Mesothelial cell of epicardium (in vitro differentiated cells): Measurements from ENCODE around the gene SEC61G. TPM values are rescaled to one million over a fixed set of nuclear protein-coding genes. Genes with fewer than 3 reads are reported as not detected.

Experiments
- DNase-seq, 2 experiments: peaks; one replicate each; pipeline ENCODE4 v3.0.0; 2021; ENCODE audit warnings: low spot score in 2 of 2; ENCODE audit not compliant: unreplicated experiment in 2 of 2
- H3K27ac Mint-ChIP-seq: 2 replicates; pipeline ENCODE4 v1.8.0; 2021; ENCODE audit warnings: mixed read lengths
- H3K27me3 Mint-ChIP-seq: 2 replicates; pipeline ENCODE4 v1.8.0; 2021; ENCODE audit warnings: low read depth, mixed read lengths
- H3K36me3 Mint-ChIP-seq: 2 replicates; pipeline ENCODE4 v1.8.0; 2021; ENCODE audit warnings: mixed read lengths
- H3K4me1 Mint-ChIP-seq: 2 replicates; pipeline ENCODE4 v1.8.0; 2021; ENCODE audit warnings: mixed read lengths
- H3K4me3 Mint-ChIP-seq: 2 replicates; pipeline ENCODE4 v1.8.0; 2021; ENCODE audit warnings: mild to moderate bottlenecking, moderate library complexity, mixed read lengths
- H3K9me3 Mint-ChIP-seq: 2 replicates; pipeline ENCODE4 v1.8.0; 2021; ENCODE audit warnings: mixed read lengths
- total RNA-seq: library from RNA; stranded (reverse); gene quantifications from 3 replicates; pipeline ENCODE4 v1.2.1, GENCODE V29; 2021
- TF ChIP-seq, protein P1 (sequence below): fragments of 200-600 bp; sonication (generic); IDR thresholded peaks from one replicate; pipeline ENCODE4 v1.5.0; 2021; ENCODE audit warnings: antibody characterized with exemption; ENCODE audit not compliant: unreplicated experiment

SEC61G gene
- total RNA-seq, 1 donor from 2014 or later: 106 TPM

DNA sequence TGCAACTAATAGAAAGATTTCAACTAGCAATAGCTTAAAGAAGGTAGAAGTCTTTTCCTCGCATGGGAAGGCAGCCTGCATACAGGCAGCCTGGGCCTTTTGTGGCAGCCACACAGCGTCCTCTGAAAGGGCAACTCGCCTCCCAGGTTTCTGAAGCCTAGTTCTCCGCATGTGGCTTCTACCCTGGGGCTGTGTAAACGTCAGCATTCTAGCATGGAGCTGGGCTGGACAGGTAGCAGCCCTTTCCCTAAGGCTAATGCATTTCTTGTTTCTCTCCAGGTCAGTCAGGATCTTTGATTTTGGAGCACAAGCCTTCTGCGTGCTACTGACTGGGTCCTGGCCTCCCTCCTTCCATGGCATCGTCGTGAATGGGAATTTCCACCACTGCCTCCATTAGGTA is 23.8 kb upstream of the SEC61G start:
- Mint-ChIP-seq H3K4me1 (no peaks in the 10 kb centered on the region), H3K9me3 (no peaks in the 10 kb centered on the region), H3K27ac (no peak overlapping the region), H3K4me3 (no peak overlapping the region), H3K27me3 (peaks cover 8% of the 10 kb centered on the region), H3K36me3 (no peaks in the 10 kb centered on the region)
- TF ChIP-seq, protein P1, sequence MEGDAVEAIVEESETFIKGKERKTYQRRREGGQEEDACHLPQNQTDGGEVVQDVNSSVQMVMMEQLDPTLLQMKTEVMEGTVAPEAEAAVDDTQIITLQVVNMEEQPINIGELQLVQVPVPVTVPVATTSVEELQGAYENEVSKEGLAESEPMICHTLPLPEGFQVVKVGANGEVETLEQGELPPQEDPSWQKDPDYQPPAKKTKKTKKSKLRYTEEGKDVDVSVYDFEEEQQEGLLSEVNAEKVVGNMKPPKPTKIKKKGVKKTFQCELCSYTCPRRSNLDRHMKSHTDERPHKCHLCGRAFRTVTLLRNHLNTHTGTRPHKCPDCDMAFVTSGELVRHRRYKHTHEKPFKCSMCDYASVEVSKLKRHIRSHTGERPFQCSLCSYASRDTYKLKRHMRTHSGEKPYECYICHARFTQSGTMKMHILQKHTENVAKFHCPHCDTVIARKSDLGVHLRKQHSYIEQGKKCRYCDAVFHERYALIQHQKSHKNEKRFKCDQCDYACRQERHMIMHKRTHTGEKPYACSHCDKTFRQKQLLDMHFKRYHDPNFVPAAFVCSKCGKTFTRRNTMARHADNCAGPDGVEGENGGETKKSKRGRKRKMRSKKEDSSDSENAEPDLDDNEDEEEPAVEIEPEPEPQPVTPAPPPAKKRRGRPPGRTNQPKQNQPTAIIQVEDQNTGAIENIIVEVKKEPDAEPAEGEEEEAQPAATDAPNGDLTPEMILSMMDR: no peak
- no peak for DNase-seq

DNA sequence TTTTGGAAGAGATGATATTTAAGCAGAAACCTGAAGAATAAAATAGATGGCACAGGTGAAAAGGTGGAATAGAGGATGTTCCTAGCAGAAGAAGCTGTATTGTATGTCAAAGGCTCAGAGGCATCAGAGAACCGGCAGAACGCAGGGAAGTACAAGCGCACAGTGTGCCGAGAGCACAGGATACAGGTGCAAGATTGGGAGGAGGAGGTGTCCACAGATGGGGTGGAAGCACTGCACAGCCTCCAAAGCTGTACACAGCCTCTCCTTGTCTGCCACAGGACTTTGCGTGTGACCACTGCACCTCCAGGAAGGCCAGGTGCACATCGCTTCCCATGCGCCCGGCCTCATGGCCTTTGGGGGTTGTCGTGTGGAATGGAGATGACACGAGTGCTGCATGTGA is 23.3 kb upstream of the SEC61G start:
- no peaks in the 10 kb centered on the region for H3K36me3 Mint-ChIP-seq
- TF ChIP-seq, protein P1: no peak
- no peak for DNase-seq
- H3K9me3 Mint-ChIP-seq: no peaks in the 10 kb centered on the region
- H3K4me1 Mint-ChIP-seq: no peaks in the 10 kb centered on the region
- no peak overlapping the region for H3K4me3 Mint-ChIP-seq
- H3K27ac Mint-ChIP-seq: no peak overlapping the region
- H3K27me3 Mint-ChIP-seq: peaks cover 8% of the 10 kb centered on the region

DNA sequence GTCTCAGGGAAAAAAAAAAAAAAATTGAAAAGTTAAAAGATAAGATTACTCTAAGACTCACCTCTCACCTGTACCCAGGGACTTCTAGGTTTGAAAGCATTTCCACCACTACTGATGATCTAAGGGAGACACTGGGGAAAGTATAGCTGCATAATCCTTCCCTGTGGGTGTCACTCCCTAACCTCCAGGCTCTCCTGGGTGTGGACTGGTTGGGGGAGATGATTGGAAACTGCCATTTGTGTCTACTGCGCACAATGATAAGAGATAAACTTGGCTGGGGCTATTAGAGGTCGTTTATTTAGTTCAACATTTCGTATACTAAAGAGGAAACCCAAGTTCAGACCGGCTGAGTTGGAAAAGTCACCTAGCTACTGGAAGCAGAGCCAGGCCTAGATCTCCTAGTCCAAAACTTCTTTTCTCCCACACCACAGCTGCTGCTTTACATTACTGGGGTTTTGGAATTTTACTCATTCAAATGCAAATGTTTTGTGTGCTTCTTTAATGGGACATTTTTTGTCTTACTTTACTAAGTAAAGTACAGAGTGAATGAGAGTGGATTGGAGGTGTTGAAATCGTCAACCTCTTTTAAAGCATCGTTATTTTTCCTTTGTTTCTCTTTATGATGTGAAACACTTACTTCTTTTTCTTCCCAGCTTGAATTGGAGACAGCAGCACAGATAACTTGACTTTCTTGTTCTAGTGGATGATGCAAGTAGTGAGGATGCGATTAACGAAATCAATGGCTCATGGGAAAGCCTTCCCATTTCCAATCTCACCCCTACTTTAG is 22.3 kb upstream of the SEC61G start:
- Mint-ChIP-seq H3K9me3 (peaks cover 3% of the 10 kb centered on the region), H3K27ac (no peak overlapping the region), H3K4me3 (no peak overlapping the region), H3K4me1 (no peaks in the 10 kb centered on the region), H3K36me3 (no peaks in the 10 kb centered on the region), H3K27me3 (peaks cover 8% of the 10 kb centered on the region)
- TF ChIP-seq, protein P1: no peak
- no peak for DNase-seq

DNA sequence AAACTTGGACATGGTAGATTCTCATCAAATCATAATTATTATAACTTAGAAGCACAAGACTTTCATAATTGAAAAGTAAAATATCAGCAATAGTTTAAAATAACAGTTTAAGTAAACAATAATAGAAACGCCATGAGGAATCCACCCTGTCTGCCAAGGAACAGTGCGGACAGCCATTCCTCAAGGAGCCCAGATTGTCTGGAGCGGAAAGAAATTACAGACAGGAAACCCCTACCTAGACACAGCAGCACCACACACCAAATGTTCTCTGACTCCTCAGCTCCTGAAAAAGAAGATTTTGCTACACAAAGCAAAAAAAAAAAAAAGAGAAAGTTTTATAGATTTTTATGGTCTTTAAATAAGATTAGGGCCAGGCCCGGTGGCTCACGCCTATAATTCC is 21.5 kb upstream of the SEC61G start:
- H3K27me3 Mint-ChIP-seq: peaks cover 8% of the 10 kb centered on the region
- no peak overlapping the region for H3K4me3 Mint-ChIP-seq
- H3K27ac Mint-ChIP-seq: no peak overlapping the region
- H3K4me1 Mint-ChIP-seq: no peaks in the 10 kb centered on the region
- DNase-seq: no peak
- H3K9me3 Mint-ChIP-seq: peaks cover 7% of the 10 kb centered on the region
- H3K36me3 Mint-ChIP-seq: no peaks in the 10 kb centered on the region
- TF ChIP-seq, protein P1: no peak

DNA sequence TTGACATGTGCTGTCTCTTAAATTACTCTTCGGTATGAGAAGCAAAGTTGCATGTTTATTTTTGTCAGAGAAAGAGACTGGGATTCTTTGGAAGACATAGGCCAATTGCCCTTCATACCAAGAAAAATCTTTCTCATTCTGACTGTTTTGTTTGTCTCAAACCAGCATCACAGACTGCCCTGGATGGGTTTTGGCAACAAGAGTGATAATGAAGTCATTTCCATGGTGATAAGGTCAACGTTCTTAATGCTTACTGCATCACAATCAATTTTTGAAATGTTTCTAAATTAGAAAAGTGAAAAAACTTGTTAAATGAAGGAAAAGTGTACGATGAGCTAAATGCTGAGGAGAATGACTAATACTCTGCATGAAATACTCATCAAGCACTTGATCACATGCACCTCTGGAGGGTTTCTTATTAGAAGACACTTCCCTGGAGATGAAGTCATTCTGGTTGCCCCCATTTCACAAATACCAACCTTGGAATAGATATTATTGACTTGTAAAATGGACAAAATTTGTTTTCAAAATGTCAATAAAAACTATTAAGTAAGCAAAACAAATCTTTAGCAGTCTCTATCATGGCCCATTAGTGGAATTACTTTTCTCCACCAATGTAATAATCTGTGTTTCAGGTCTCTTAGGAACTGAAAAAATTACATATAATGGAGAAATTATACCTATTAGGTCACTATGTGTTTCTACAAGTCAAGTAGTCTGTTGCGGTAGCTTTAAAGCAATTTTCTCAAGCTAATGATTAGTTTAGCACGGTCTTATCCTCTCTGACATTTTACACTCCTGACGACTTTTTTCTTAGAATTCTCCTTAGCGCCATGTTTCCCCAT is 19.9 kb upstream of the SEC61G start:
- Mint-ChIP-seq H3K4me1 (no peaks in the 10 kb centered on the region), H3K36me3 (no peaks in the 10 kb centered on the region)

More for the DNA sequence above, 19.9 kb upstream of the SEC61G start:
- no peak for DNase-seq
- TF ChIP-seq, protein P1: no peak
- no peak overlapping the region for H3K27ac Mint-ChIP-seq
- H3K27me3 Mint-ChIP-seq: peaks cover 6% of the 10 kb centered on the region
- no peak overlapping the region for H3K4me3 Mint-ChIP-seq
- H3K9me3 Mint-ChIP-seq: peaks cover 7% of the 10 kb centered on the region
